SK-N-SH (cell line): Measurements from ENCODE around the gene ARHGEF37.

ENCODE experiments used
- CTCF ChIP-seq: fragments of 200-600 bp; sonication (generic); IDR thresholded peaks from 2 replicates; pipeline ENCODE4 v1.6.1; 2017; ENCODE audit warnings: antibody characterized with exemption, mild to moderate bottlenecking, moderate library complexity
- TCF12 ChIP-seq: IDR thresholded peaks from 2 replicates; pipeline ENCODE4 v1.4.0; 2012

DNA sequence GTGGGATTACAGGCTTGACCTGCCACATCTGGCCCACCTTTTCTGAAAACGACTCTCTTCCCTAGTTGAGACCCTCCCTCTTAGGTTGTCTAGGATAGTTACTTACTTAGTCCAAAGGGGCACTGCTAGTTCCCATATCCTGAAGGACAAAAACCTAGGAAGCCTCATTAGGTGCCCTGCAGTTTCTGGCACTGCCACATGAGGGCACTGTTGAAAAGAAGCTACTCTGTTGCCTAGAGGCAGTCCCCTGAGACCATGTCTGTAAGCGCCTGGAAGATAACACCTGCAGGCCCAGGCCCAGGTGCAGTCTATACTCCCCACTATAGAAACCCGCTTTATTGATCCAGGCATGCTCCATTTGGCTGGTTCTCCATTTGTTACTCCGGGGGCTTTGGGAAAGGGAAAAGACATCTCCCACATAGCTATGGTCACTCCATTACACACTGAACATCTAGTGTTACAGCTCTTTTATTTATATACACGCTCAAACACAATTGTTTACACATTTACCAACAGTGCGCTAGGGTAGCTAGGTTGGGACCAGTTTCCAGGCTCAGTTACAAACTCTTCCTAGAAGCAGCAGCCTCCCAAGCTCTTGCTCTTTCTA, 75.4 kb downstream of the ARHGEF37 start:
- TF ChIP-seq CTCF (peak; percentile 53), TCF12 (no peak)
